WTC11 (cell line): ENCODE results near the gene PPIB. TPM values are rescaled to one million over a fixed set of nuclear protein-coding genes. Genes with fewer than 3 reads are reported as not detected.
A peak's percentile ranks its signal among the peaks of the same experiment; 100 is the strongest.

ENCODE experiments used
- ATAC-seq: fragments of 200-7000 bp; cut with Tn5 transposase; 2 replicates; pipeline ENCODE4 v1.10.0; 2021; ENCODE audit warnings: mild to moderate bottlenecking, moderate library complexity
- CTCF ChIA-PET: fragments of 300-600 bp; sonication (Branson Sonifier 250); formaldehyde crosslinking; loops from one replicate; lab custom pipeline; 2021; ENCODE audit warnings: antibody characterized with exemption; lab: Charles Lee
- POLR2A ChIA-PET: fragments of 350-600 bp; sonication (Branson Sonifier 250); formaldehyde crosslinking; loops from one replicate; lab custom pipeline; 2021; ENCODE audit warnings: antibody characterized with exemption; lab: Charles Lee
- DNase-seq: peaks from one replicate; pipeline ENCODE4 v3.0.0; 2021; ENCODE audit warnings: low spot score
- H3K27ac Mint-ChIP-seq: 2 replicates; pipeline ENCODE4 v1.8.0; 2021; ENCODE audit warnings: mixed read lengths
- H3K27me3 Mint-ChIP-seq: 2 replicates; pipeline ENCODE4 v1.8.0; 2021; ENCODE audit warnings: low read depth, mild to moderate bottlenecking, moderate library complexity, mixed read lengths
- H3K36me3 Mint-ChIP-seq: 2 replicates; pipeline ENCODE4 v1.8.0; 2021; ENCODE audit warnings: mixed read lengths
- H3K4me1 Mint-ChIP-seq: 2 replicates; pipeline ENCODE4 v1.8.0; 2022; ENCODE audit warnings: mixed read lengths
- H3K4me3 Mint-ChIP-seq: 2 replicates; pipeline ENCODE4 v1.8.0; 2021; ENCODE audit warnings: mild to moderate bottlenecking, moderate library complexity, mixed read lengths
- H3K9me3 Mint-ChIP-seq: 2 replicates; pipeline ENCODE4 v1.8.0; 2021; ENCODE audit warnings: mixed read lengths
- ATF6 ChIP-seq: sonication (generic); formaldehyde crosslinking; IDR thresholded peaks from 2 replicates; pipeline ENCODE4 v1.8.1; 2023; ENCODE audit warnings: mild to moderate bottlenecking, missing genetic modification reagents
- CREM ChIP-seq: sonication (generic); formaldehyde crosslinking; IDR thresholded peaks from 2 replicates; pipeline ENCODE4 v1.8.1; 2022; ENCODE audit warnings: mild to moderate bottlenecking, missing genetic modification reagents, moderate library complexity
- EMX1 ChIP-seq: fragments of 250-450 bp; sonication (Bioruptor Pico); IDR thresholded peaks from 2 replicates; pipeline ENCODE4 v1.8.0; 2021; ENCODE audit warnings: mild to moderate bottlenecking
- JAZF1 ChIP-seq: fragments of 250-450 bp; sonication (Bioruptor Pico); IDR thresholded peaks from 2 replicates; pipeline ENCODE4 v1.9.0; 2021; ENCODE audit warnings: moderate library complexity, mild to moderate bottlenecking, inconsistent platforms
- JUN ChIP-seq: sonication (generic); formaldehyde crosslinking; IDR thresholded peaks from 2 replicates; pipeline ENCODE4 v1.8.0; 2023; ENCODE audit warnings: mild to moderate bottlenecking, missing genetic modification reagents
- NFATC4 ChIP-seq: fragments of 250-450 bp; sonication (Bioruptor Pico); IDR thresholded peaks from 2 replicates; pipeline ENCODE4 v1.9.0; 2021; ENCODE audit warnings: mild to moderate bottlenecking
- NFE2L1 ChIP-seq: sonication (generic); formaldehyde crosslinking; IDR thresholded peaks from 2 replicates; pipeline ENCODE4 v1.8.1; 2023; ENCODE audit warnings: missing genetic modification reagents
- PRRX2 ChIP-seq: fragments of 250-450 bp; sonication (Bioruptor Pico); IDR thresholded peaks from 2 replicates; pipeline ENCODE4 v1.8.0; 2021; ENCODE audit warnings: mild to moderate bottlenecking
- RELA ChIP-seq: sonication (generic); formaldehyde crosslinking; IDR thresholded peaks from 2 replicates; pipeline ENCODE4 v1.8.1; 2022; ENCODE audit warnings: missing genetic modification reagents, mild to moderate bottlenecking, borderline replicate concordance
- ZBTB43 ChIP-seq: sonication (generic); formaldehyde crosslinking; IDR thresholded peaks from 2 replicates; pipeline ENCODE4 v1.8.1; 2023; ENCODE audit warnings: mild to moderate bottlenecking, missing genetic modification reagents
- ZMAT4 ChIP-seq: fragments of 250-450 bp; sonication (Bioruptor Pico); IDR thresholded peaks from 2 replicates; pipeline ENCODE4 v1.9.0; 2021; ENCODE audit warnings: mild to moderate bottlenecking
- ZNF138 ChIP-seq: sonication (generic); formaldehyde crosslinking; conservative IDR thresholded peaks from 2 replicates; pipeline ENCODE4 v1.8.1; 2022; ENCODE audit warnings: mild to moderate bottlenecking, moderate library complexity, missing genetic modification reagents
- ZNF425 ChIP-seq: fragments of 250-450 bp; sonication (Bioruptor Pico); conservative IDR thresholded peaks from 2 replicates; pipeline ENCODE4 v1.9.0; 2021; ENCODE audit warnings: mild to moderate bottlenecking
- total RNA-seq: library from RNA; stranded (reverse); gene quantifications from 3 replicates; pipeline ENCODE4 v1.2.3, GENCODE V29; 2021
- TF ChIP-seq, protein P1 (sequence below): sonication (generic); formaldehyde crosslinking; conservative IDR thresholded peaks from 2 replicates; pipeline ENCODE4 v1.8.1; 2023; ENCODE audit warnings: mild to moderate bottlenecking, low read depth, missing genetic modification reagents, moderate library complexity
- TF ChIP-seq, protein P2 (sequence below): sonication (generic); formaldehyde crosslinking; IDR thresholded peaks from 2 replicates; pipeline ENCODE4 v1.8.0; 2022; ENCODE audit warnings: mild to moderate bottlenecking, missing genetic modification reagents
- TF ChIP-seq, protein P3 (sequence below): fragments of 250-450 bp; sonication (Bioruptor Pico); IDR thresholded peaks from 2 replicates; pipeline ENCODE4 v2.1.2; 2022; ENCODE audit warnings: mild to moderate bottlenecking, moderate library complexity

The PPIB gene
- total RNA-seq, 1 experiment from 2014 or later, result 485 TPM

DNA sequence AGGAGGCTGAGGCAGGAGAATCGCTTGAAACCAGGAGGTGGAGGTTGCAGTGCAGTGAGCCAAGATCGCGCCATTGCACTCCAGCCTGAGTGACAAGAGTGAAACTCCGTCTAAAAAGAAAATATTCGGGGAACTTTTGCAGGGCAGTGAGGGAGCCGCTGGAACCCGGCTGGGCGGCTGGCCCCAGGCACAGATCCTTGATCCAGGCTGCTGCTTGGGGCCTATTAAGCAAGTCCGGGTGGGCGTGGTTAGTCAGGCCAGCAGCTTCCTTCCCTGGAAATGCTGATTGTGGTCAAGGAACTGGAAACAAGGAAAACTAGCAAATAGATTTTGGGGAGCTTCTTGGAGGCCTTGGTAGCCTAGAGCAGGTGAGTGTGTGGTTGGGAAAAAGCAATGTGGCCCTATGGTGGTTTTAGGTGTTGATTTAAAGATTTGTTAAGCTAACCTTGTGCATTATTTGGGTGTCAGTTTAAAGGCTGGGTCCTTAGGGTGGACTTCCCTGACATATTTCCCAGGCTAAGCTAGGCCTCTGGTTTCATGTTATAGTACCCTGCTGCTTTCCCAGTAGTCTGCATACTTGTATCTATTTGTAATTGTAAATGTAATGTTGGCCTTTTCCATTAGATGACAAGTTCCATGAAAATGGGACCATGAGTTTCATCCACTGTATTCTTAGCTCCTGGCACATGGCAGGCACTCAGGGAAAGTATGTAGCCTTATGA is 29.0 kb downstream of the PPIB start:
- Mint-ChIP-seq H3K9me3 (no peaks in the 10 kb centered on the region), H3K4me1 (no peaks in the 10 kb centered on the region), H3K36me3 (peaks cover 59% of the 10 kb centered on the region), H3K27ac (no peak overlapping the region), H3K4me3 (no peak overlapping the region), H3K27me3 (no peaks in the 10 kb centered on the region)
- DNase-seq (no peak), ATAC-seq (peak; percentile 43; the same call in 1 of the 2 replicates)
- TF ChIP-seq EMX1 (CRISPR knock-in tag) (no peak), ZBTB43 (no peak), PRRX2 (no peak), CREM (CRISPR knock-in tag) (no peak), NFATC4 (CRISPR knock-in tag) (no peak), JAZF1 (no peak)
- ChIA-PET POLR2A (no interaction called here), CTCF (interaction anchor here (0.6 to 1.8 kb wide), 4 partner anchors 16 to 70 kb away, joined by 3 to 6 read pairs (median 4); no protein-coding TSS in a partner anchor)

DNA sequence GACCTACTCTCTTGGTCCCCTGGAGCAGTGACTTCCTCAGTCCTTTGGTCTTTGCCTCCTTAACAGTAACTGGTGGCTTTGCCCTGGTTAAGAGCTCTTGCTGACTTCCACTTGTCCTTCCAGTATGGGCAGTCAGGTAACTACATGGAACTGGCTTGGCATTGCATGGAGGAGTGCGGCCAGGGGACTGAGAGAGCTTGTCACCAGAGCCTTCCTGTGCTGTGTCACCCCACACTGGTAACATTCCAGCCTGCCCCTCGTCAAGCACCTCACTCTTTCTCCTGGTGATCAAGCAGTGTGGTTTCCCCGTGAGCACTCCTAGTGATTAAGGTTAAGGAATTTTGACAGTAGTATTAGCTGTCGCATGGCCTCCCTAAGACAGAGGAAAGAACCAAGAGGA is 30.6 kb downstream of the PPIB start:
- TF ChIP-seq NFE2L1, result no peak
- Mint-ChIP-seq H3K4me1 (no peaks in the 10 kb centered on the region), H3K36me3 (peaks cover 68% of the 10 kb centered on the region), H3K27ac (no peak overlapping the region), H3K9me3 (no peaks in the 10 kb centered on the region), H3K27me3 (no peaks in the 10 kb centered on the region), H3K4me3 (no peak overlapping the region)
- ChIA-PET CTCF (interaction anchor here (1.5 to 2.0 kb wide), 3 partner anchors 17 to 187 kb away, joined by 6 to 12 read pairs (median 7); no protein-coding TSS in a partner anchor), POLR2A (no interaction called here)
- ATAC-seq (no peak), DNase-seq (no peak)

DNA sequence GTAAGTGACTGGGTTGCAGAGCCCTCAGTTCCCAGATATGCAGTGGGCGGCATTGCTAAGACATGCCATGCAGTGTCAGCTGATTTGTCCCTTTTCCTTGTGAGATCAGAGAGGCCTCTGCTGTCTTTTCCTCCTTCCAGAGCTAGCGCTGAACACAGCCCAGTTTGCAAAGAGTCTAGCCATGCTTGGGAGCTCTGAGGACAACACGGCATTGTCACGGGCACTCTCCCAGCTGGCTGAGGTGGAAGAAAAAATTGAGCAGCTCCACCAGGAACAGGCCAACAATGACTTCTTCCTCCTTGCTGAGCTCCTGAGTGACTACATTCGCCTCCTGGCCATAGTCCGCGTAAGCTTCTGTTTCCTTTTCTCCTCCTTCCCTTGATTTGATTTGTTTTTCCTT is 31.3 kb downstream of the PPIB start:
- H3K4me3 Mint-ChIP-seq, result no peak overlapping the region
- CTCF ChIA-PET, result interaction anchor here (1.5 to 2.0 kb wide), 3 partner anchors 18 to 186 kb away, joined by 6 to 12 read pairs (median 7); no protein-coding TSS in a partner anchor
- POLR2A ChIA-PET, result no interaction called here

GRCh38 chr15:64130159-64130558 is 32.7 kb downstream of the PPIB start:
- no peak overlapping the region for H3K27ac Mint-ChIP-seq
- TF ChIP-seq NFE2L1 (no peak), JUN (CRISPR knock-in tag) (no peak), ZNF425 (CRISPR knock-in tag) (no peak), ATF6 (CRISPR knock-in tag) (no peak), RELA (CRISPR knock-in tag) (no peak), ZMAT4 (CRISPR knock-in tag) (no peak), ZNF138 (no peak)
- TF ChIP-seq, protein P1, sequence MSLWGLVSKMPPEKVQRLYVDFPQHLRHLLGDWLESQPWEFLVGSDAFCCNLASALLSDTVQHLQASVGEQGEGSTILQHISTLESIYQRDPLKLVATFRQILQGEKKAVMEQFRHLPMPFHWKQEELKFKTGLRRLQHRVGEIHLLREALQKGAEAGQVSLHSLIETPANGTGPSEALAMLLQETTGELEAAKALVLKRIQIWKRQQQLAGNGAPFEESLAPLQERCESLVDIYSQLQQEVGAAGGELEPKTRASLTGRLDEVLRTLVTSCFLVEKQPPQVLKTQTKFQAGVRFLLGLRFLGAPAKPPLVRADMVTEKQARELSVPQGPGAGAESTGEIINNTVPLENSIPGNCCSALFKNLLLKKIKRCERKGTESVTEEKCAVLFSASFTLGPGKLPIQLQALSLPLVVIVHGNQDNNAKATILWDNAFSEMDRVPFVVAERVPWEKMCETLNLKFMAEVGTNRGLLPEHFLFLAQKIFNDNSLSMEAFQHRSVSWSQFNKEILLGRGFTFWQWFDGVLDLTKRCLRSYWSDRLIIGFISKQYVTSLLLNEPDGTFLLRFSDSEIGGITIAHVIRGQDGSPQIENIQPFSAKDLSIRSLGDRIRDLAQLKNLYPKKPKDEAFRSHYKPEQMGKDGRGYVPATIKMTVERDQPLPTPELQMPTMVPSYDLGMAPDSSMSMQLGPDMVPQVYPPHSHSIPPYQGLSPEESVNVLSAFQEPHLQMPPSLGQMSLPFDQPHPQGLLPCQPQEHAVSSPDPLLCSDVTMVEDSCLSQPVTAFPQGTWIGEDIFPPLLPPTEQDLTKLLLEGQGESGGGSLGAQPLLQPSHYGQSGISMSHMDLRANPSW, result no peak
- ATAC-seq (no peak), DNase-seq (no peak)
- no peak overlapping the region for H3K4me3 Mint-ChIP-seq
- no peaks in the 10 kb centered on the region for H3K9me3 Mint-ChIP-seq
- ChIA-PET CTCF (no interaction called here), POLR2A (no interaction called here)
- no peaks in the 10 kb centered on the region for H3K27me3 Mint-ChIP-seq
- H3K4me1 Mint-ChIP-seq, result no peaks in the 10 kb centered on the region
- H3K36me3 Mint-ChIP-seq, result peaks cover 62% of the 10 kb centered on the region

More for the DNA sequence above, 31.3 kb downstream of the PPIB start:
- Mint-ChIP-seq H3K27me3 (no peaks in the 10 kb centered on the region), H3K27ac (no peak overlapping the region)
- TF ChIP-seq, protein P2, sequence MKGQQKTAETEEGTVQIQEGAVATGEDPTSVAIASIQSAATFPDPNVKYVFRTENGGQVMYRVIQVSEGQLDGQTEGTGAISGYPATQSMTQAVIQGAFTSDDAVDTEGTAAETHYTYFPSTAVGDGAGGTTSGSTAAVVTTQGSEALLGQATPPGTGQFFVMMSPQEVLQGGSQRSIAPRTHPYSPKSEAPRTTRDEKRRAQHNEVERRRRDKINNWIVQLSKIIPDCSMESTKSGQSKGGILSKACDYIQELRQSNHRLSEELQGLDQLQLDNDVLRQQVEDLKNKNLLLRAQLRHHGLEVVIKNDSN (CRISPR knock-in tag), result no peak
- TF ChIP-seq, protein P3, sequence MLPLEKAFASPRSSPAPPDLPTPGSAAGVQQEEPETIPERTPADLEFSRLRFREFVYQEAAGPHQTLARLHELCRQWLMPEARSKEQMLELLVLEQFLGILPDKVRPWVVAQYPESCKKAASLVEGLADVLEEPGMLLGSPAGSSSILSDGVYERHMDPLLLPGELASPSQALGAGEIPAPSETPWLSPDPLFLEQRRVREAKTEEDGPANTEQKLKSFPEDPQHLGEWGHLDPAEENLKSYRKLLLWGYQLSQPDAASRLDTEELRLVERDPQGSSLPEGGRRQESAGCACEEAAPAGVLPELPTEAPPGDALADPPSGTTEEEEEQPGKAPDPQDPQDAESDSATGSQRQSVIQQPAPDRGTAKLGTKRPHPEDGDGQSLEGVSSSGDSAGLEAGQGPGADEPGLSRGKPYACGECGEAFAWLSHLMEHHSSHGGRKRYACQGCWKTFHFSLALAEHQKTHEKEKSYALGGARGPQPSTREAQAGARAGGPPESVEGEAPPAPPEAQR, result no peak
- TF ChIP-seq, all 79 proteins: peak for 0
- ATAC-seq, result no peak
- no peak for DNase-seq
- Mint-ChIP-seq H3K36me3 (peaks cover 65% of the 10 kb centered on the region), H3K4me1 (no peaks in the 10 kb centered on the region), H3K9me3 (no peaks in the 10 kb centered on the region)
